K562 (cell line): ENCODE data around the gene ACTRT3. TPM values are rescaled to one million over a fixed set of nuclear protein-coding genes. Genes with fewer than 3 reads are reported as not detected.

Experiments used
- BRD9 ChIP-seq: fragments of 450-650 bp; IDR thresholded peaks from 2 replicates; pipeline ENCODE4 v1.6.1; 2018; ENCODE audit warnings: low read depth; ENCODE audit not compliant: partially characterized antibody
- CBX3 ChIP-seq, 2 experiments: IDR thresholded peaks; 1 replicate in 1 of 2; 2 replicates in 1 of 2; pipeline ENCODE4 v1.6.1; 2012; ENCODE audit warnings: inconsistent platforms in 2 of 2, low read length in 2 of 2, borderline replicate concordance in 1 of 2, control low read depth in 1 of 2
- CHCHD3 ChIP-seq: fragments of 250-450 bp; sonication (Bioruptor Pico); IDR thresholded peaks from 2 replicates; pipeline ENCODE4 v2.1.2; 2022; ENCODE audit warnings: mild to moderate bottlenecking
- CREB3 ChIP-seq: fragments of 450-650 bp; conservative IDR thresholded peaks from 2 replicates; pipeline ENCODE4 v1.6.1; 2016; ENCODE audit warnings: missing genetic modification characterization, low read depth, mild to moderate bottlenecking, missing compliant biosample characterization, moderate library complexity
- ELF2 ChIP-seq: fragments of 250-450 bp; sonication (Bioruptor Pico); IDR thresholded peaks from 2 replicates; pipeline ENCODE4 v1.5.0; 2021; ENCODE audit warnings: mild to moderate bottlenecking
- ETV6 ChIP-seq, 3 experiments: fragments of 150-350 bp in 1 of 3; sonication (generic) in 1 of 3; formaldehyde crosslinking in 1 of 3; IDR thresholded peaks; 2 replicates each; pipeline versions ENCODE4 v1.6.1 to v1.8.0; 2014 to 2022; ENCODE audit warnings: borderline replicate concordance in 2 of 3, low read depth in 2 of 3, antibody characterized with exemption in 1 of 3, low read length in 1 of 3, mild to moderate bottlenecking in 1 of 3, missing genetic modification reagents in 1 of 3
- FOXK2 ChIP-seq, 2 experiments: fragments of 450-650 bp; IDR thresholded peaks in 1 of 2; conservative IDR thresholded peaks in 1 of 2; 2 replicates each; pipeline ENCODE4 v1.6.1; 2016; ENCODE audit warnings: low read depth in 2 of 2, mild to moderate bottlenecking in 1 of 2
- KHSRP ChIP-seq: fragments of 450-650 bp; IDR thresholded peaks from 2 replicates; pipeline ENCODE4 v1.6.1; 2017
- NBN ChIP-seq: fragments of 450-650 bp; IDR thresholded peaks from 2 replicates; pipeline ENCODE4 v1.6.1; 2016; ENCODE audit warnings: low read depth, mild to moderate bottlenecking
- NRF1 ChIP-seq, 2 experiments: fragments of 450-650 bp; IDR thresholded peaks in 1 of 2; conservative IDR thresholded peaks in 1 of 2; 2 replicates each; pipeline ENCODE4 v1.6.1; 2014; ENCODE audit warnings: mild to moderate bottlenecking in 2 of 2
- NUFIP1 ChIP-seq: fragments of 450-650 bp; IDR thresholded peaks from 2 replicates; pipeline ENCODE4 v1.6.1; 2018; ENCODE audit not compliant: partially characterized antibody
- TAF1 ChIP-seq: IDR thresholded peaks from 2 replicates; pipeline ENCODE4 v1.6.1; 2011; ENCODE audit warnings: mild to moderate bottlenecking, low read length, moderate library complexity; ENCODE audit not compliant: insufficient read depth, control insufficient read depth, severe bottlenecking; ENCODE audit errors: extremely low read depth
- ZBTB40 ChIP-seq, 2 experiments: fragments of 450-650 bp in 1 of 2; sonication (generic) in 1 of 2; formaldehyde crosslinking in 1 of 2; IDR thresholded peaks; 2 replicates each; pipeline versions ENCODE4 v1.7.1 to v1.9.0; 2016 to 2022; ENCODE audit warnings: inconsistent platforms in 1 of 2, mild to moderate bottlenecking in 1 of 2, missing genetic modification reagents in 1 of 2
- ZC3H8 ChIP-seq: fragments of 450-650 bp; IDR thresholded peaks from 2 replicates; pipeline ENCODE4 v1.6.1; 2017
- ZKSCAN8 ChIP-seq: fragments of 200-800 bp; sonication (Bioruptor generic); IDR thresholded peaks from 2 replicates; pipeline ENCODE4 v1.6.1; 2016; ENCODE audit warnings: missing genetic modification characterization, missing compliant biosample characterization
- ZNF57 ChIP-seq: fragments of 450-650 bp; formaldehyde crosslinking; IDR thresholded peaks from 2 replicates; pipeline ENCODE4 v1.4.0; 2020; ENCODE audit warnings: mild to moderate bottlenecking, moderate library complexity
- polyA plus RNA-seq, 8 experiments: library from polyadenylated mRNA; depleted of rRNA in 4 of 8; stranded (reverse) in 5 of 8; unstranded in 3 of 8; fragments of >200 nt; fragmentation: Nextera tagmentation in 2 of 8; fragmentation: Illumina TruSeq in 1 of 8; extraction: Ambion mirVana in 2 of 8; extraction: Trizol in 1 of 8; gene quantifications; 2 replicates each; pipeline versions ENCODE4 v1.2.1 to v1.2.3, GENCODE V29; 2011 to 2014; ENCODE audit warnings: inconsistent platforms in 1 of 8, missing spikeins in 1 of 8
- total RNA-seq, 7 experiments: library from RNA; depleted of rRNA in 6 of 7; stranded (reverse); fragments of >200 nt in 6 of 7; fragmentation: Illumina TruSeq in 2 of 7; extraction: Trizol in 2 of 7; gene quantifications; 2 replicates each; pipeline versions ENCODE4 v1.2.1 to v1.2.3, GENCODE V29; 2011 to 2021; ENCODE audit warnings: low replicate concordance in 1 of 7

ACTRT3 gene
- total and polyA plus RNA-seq, 9 of the 15 experiments (the other 6 are each of a cell fraction or from before 2014, with no cell fraction given), result 0.06 to 0.11 (median 0.07) TPM; not detected in 5

GRCh38 chr3:169772305-169772896 is 3.0 kb upstream of the ACTRT3 start (continued):
- TF ChIP-seq ZBTB40 (IDR thresholded peaks at IDR 0.05) (peak; percentile 79), ZBTB40 (CRISPR knock-in tag; IDR thresholded peaks at IDR 0.05) (no peak), NUFIP1 (peak; percentile 23), CBX3 (IDR thresholded peaks at IDR 0.05; ENCODE audit: borderline replicate concordance in 1 of 2, low read length in 2 of 2) (peak in 1 of 2 experiments; percentile 65; a peak in 1 of 3 replicates), KHSRP (peak; percentile 44; the same call in 1 of the 2 replicates), ZKSCAN8 (CRISPR knock-in tag) (0 out of 2 replicates have a peak, but pooled peaks have one; percentile 5), ZC3H8 (0 out of 2 replicates have a peak, but pooled peaks have one; percentile 40), ETV6 (IDR thresholded peaks at IDR 0.05; ENCODE audit: borderline replicate concordance in 1 of 2, low read depth in 2 of 2, low read length in 1 of 2) (0 out of 4 replicates have a peak, but pooled peaks of 1 of the 2 experiments have one; percentile 4), ETV6 (CRISPR knock-in tag; IDR thresholded peaks at IDR 0.05; ENCODE audit: borderline replicate concordance) (no peak), TAF1 (no peak), NBN (peak; percentile 5; the same call in 1 of the 2 replicates), FOXK2 (conservative IDR thresholded peaks at IDR 0.05 in 1 of 2, IDR thresholded peaks at IDR 0.05 in 1 of 2; ENCODE audit: low read depth in 2 of 2) (peak; percentile 14 to 73; a peak in 1 of 4 replicates), CREB3 (tag) (0 out of 2 replicates have a peak, but pooled peaks have one; percentile 27), CHCHD3 (CRISPR knock-in tag) (no peak), NRF1 (conservative IDR thresholded peaks at IDR 0.05 in 1 of 2, IDR thresholded peaks at IDR 0.05 in 1 of 2) (peak; percentile 93 to 94), ZNF57 (CRISPR knock-in tag) (no peak), BRD9 (peak; percentile 16), ELF2 (CRISPR knock-in tag) (no peak)
